HG03457 (cell line): ENCODE results near the gene ZBTB32.

Experiments
- ATAC-seq: cut with Tn5 transposase; IDR thresholded peaks from one replicate; pipeline ENCODE4 v1.9.1; 2021; ENCODE audit warnings: moderate number of reproducible peaks; ENCODE audit not compliant: unreplicated experiment

ZBTB32 gene

GRCh38 chr19:35736913-35737886 is 32.8 kb downstream of the ZBTB32 start:
- ATAC-seq: no peak

DNA sequence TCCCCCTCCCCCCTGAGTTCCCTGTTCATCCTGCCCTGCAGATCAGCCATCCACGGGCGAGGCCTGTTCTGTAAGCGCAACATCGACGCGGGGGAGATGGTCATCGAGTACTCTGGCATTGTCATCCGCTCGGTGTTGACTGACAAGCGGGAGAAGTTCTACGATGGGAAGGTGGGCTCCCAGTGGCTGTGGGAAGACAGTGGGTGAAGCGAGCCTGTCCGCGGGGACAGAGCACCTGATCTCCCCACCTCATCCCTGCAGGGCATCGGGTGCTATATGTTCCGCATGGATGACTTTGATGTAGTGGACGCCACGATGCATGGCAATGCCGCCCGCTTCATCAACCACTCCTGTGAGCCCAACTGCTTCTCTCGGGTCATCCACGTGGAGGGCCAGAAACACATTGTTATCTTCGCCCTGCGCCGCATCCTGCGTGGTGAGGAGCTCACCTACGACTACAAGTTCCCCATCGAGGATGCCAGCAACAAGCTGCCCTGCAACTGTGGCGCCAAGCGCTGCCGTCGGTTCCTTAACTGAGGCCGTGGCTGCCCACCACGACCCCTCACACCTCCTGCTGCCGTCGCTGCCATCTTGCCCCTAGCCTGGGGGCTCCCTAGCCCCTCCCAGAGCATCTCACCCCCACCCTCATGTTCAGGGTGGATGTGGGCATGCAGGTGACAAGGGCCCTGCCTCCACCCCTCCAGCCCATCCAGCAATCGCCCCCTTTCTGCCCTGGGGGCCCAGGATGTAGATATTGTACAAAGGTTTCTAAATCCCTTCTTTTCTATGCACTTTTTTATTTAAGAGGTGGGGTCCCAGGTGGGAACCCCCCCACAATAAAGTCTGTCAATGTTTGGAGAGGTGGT is 33.9 kb downstream of the ZBTB32 start:
- no peak for ATAC-seq

- no peak for ATAC-seq
These were observed 34.5 kb downstream of the ZBTB32 start for GRCh38 chr19:35738887-35739229.

DNA sequence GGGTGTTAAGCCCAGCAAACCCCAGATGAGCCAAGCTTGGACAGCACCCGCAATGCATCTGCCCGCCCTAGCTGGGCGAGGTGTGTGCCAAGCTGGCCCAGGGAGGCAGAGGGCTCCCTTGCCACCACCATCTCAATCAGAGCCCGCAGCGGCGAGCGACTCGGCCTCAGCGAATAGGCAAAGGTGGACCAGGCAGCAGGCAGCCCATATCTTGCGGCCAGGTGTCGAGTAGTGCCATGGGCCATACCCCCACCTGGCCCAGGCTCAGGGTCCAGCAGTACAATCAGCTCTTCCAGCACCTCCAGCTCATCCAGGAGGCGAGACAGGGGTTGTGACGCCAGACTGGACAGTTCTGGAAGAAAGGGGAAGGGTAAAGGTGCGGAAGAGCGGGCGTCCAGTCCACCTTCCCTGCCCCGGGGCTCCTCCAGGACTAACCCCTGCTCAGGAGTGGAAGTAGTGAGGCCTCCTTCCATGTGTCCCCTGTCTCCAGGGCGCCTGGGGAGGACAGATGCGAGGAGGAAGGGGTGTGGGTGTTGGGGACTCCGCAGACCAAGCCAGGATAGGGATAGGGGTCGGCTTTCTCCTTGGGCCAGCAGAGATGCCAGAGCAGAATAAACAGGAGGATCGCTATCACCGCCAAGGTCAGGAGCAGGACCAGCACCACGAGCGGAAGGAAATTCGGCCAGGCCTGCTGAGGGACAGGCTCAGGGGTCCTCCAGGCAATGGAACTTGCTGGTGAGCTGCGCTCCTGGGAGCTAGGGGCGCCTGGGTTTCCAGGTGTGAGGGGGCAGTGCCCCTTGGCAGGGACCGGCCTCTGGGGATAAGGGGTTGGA is 35.1 kb downstream of the ZBTB32 start:
- ATAC-seq: no peak

GRCh38 chr19:35740108-35740422 is 35.7 kb downstream of the ZBTB32 start:
- peak; percentile 1 for ATAC-seq

DNA sequence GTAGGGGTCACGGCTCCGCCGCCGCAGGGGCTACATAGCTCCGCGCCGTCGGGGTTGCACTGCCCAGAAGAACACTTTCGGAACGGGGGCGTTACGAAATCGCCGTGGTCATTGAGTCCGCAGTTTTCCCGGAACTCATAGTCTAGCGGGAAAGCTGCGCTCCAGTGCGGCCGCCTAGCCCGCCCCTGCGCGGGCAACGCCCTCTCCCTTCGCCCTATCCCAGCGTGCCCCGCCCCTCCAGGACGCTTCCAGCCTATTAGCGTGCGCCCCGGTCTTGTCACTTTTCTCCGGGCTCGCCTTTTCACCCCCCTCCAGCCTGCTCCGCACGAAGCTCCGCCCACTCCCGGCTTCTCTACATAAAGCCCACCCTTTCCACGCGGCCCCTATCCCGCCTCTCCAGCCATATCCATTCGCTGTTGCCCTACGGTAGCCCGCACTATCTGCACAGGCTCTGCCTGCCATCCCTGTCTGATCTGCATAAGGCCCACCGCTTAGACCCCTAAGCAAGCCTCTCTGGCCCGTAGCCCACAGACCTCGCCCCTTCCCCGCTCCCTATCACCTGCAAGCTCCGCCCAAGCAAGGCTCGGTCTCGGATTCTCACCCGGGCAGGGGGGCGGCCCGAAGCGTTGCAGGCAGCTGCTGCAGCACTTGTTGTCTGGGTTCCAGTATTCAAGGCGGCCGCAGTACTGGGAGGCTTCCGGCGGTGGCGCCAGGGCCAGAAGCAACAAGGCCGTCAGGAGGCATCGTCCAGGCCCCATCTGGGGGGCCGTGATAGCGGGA is 36.3 kb downstream of the ZBTB32 start:
- peak; percentile 35 for ATAC-seq

DNA sequence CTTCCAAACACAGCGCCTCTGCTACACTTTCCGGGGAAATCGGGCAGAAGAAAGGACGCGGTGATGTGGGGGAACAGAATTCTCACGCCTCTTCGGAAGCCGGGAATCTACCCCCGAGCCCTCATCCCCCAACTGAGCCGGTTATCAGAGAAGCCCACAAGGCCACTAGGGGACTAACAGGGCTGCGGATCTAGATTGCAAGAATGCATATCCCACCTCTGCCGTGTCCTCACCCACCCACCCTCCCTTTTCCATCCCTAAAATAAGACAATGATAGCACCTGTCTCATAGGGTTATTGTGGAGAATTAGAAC is 36.8 kb downstream of the ZBTB32 start:
- no peak for ATAC-seq

DNA sequence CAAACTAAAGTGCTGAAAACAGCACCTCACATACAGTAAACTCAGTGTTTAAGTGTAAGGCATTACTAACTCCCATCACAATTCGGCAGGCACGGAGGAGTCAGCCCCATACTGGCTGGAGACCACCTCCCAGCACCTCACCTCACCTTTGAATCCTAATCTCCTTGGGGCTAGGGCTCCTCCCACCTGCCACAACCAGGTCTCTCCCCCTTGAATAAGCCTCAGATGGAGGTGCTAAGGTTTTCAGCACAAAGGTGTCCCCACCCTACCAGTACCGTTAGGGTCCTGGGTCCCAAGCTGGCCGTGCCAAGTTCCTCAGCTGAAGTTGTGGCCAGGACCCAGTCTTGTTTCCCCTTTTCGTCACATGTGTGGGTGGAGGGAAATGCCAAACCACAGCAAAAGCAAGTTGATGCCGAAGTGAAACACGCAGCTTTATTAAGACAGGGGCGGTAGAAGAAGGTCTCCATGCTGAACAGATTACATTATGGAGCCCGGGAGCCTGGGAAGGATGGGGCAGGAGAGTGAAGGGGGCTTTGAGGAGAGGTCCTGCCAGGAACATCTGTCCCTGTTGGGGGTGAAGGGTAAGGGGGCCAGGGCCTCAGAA is 37.9 kb downstream of the ZBTB32 start, which contains the start of gene IGFLR1:
TSS of gene IGFLR1 (minus strand) at position 332 of the 604 bp plus-strand sequence. CDS start 1,272 bp downstream, outside the sequence.
- ATAC-seq: no peak

DNA sequence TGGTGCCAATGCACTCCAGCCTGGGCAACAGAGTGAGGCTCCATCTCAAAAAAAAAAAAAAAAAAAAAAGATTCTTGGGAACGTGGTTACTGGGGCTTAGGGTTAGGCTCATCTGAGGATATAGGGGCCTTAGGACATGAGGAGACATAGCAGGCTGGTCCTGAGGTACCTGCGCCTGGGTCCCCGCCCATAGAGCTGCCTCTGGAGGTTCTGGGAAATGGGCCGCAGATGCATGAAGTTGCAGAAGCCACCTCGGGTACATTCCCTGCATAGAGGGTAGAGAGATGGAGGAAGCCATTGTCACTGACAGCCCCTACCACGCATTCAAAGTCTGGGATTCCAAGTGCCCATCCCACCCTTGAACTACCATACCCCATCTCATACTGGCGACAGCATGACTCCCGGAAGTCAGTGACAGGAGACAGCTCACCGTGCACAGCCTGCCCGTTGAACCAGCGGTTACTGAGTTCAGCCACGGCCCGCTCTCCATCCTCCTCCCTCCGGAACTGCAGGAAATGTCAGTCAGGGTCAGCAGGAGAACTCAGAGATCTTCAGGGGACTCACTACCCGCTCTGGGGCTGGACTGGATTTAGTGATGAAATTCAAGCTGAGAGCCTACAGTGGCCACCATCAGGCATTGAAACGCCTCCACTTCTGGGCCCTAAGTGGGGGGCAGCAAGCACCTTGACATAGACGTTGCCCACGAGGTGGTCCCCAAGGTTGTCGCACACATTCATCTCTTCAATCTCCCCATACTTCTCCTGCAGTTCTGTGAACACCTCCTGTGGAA is 39.5 kb downstream of the ZBTB32 start:
- no peak for ATAC-seq

DNA sequence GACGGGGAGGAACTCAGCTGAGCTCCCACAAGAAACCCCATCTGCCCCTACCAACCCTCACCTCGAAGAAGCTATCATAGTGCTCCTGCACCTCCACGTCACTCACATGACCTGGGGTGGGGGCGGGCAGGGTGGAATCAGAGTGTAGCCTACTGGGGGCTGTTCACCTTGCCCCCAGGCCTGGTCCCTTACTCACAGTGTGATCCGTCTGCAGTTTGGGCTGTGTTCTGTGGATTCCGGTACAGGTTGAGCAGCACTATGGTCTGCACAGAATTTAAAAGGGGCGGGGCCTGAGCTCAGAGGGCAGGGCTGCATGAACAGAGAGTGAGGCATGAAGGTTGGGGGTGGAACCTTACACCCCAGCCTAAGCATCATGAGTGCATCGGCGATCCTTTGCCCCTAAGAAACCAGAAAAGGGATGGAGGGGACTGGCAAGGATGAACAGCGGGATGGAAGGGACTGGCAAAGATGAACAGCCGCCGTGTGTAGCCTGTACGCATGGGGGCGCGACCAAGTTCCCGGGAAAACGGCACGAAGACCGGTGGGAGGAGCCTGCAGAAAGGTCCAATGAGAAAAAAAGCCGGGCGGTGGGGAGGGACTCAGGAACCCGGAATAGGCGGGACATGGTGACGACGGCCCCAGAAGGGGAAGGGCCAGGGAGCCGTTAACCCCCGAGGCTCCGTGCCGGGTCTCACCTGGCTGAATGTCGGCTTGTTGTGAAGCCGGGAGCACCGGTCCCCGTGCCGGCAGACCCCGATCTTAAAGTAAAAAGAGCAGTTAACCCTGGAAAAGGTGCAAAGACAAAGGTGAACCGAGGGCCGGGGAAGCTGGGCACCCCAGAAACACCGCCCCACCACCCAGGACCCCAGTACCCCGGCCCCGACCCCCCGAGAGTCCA is 40.3 kb downstream of the ZBTB32 start:
- ATAC-seq: no peak

DNA sequence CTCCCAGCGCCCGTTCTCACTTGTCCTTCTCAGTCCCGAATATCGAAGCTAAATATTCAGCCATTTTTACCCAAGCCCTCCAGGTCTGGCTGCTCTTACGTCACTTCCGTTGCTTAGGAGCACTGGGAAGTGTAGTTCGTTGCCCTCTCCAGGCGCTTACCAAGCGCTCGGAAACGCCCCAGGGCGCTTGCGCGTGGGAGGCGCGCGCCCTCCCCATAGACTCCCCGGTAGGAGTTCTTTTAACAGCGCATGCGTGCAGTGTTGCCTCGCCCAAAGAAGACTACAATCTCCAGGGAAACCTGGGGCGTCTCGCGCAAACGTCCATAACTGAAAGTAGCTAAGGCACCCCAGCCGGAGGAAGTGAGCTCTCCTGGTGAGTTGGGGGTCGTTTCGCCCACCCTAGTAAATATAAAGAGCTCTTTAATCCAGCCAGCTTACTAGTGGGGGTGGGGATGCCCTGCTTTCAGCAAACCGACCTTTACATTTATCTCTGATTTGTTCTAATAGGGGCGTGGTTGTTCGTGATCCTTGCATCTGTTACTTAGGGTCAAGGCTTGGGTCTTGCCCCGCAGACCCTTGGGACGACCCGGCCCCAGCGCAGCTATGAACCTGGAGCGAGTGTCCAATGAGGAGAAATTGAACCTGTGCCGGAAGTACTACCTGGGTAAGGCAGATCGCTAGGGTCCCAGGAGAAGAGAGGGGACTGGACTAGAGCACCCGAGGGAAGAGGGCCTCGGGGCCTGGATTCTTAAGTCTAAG is 41.1 kb downstream of the ZBTB32 start, which contains the start of the genes PSENEN and U2AF1L4:
TSS of gene PSENEN (plus strand) at position 324 of the 759 bp plus-strand sequence. CDS start at position 604, 280 bp downstream.
TSS of gene U2AF1L4 (minus strand) at position 91 of the 759 bp plus-strand sequence. CDS start at position 64, 27 bp downstream.
- ATAC-seq: peak; percentile 28

DNA sequence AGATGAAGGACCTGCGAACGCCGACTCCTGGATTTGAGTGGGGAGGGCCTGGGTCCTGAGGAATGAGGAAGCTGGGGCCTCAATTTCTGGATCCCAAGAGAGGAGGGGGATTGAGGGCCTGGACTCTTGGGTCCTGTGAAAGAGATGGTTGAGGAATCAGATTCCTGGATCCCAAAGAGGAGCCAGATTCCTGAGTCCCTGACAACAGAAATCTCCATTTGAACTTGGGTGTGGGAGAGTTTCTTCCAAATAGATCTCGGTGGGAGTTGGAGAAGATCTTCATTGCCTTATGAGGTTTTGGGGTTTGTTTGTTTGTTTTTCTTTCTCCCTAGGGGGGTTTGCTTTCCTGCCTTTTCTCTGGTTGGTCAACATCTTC is 41.7 kb downstream of the ZBTB32 start:
- no peak for ATAC-seq

- ATAC-seq: no peak
These were observed 42.2 kb downstream of the ZBTB32 start for GRCh38 chr19:35746531-35746930.

DNA sequence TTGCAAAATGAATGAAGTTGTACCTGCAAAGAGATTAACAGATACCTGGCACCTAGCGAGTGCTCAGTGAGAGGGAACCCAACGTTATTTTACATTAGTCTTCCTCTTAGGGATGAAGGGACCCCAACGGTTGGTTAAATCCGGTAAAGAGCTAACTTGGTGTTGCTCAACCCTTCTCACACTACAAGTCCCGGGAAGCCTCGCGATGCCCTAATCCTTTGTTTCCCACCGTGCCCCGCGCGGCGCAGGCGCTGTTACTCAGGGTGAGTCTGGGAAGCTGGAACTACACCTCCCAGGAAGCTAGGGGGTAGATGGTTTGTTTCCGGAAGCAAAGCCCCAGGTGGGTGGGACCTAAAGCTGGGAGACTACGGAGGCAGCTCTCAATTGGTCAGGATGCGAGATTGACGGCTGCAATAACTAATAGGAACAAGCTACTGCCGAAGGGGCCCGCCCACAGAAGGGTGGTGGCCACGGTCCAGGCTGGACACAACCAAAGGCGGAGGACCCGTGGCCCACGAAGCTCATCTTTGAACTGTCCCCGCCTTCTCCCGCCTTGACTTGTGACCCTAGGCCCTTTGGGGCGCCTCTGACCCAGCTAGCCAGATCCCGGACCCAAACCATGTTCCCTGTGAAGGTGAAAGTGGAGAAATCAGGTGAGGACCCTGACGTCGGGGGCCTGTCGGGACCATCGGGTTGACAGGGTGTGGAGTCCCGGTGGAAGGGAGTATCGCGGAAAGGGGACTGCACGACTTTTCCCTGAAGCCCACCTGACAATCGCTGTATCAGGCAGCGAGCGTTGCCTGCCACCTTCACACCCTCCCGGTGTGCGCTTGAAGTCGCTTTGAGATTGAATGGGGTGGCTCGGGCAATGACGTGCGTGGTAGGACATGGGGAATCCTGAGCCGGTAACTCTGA is 44.0 kb downstream of the ZBTB32 start, which contains the start of gene LIN37:
TSS of gene LIN37 (plus strand) at position 471 of the 915 bp plus-strand sequence. CDS start at position 620, 149 bp downstream.
- ATAC-seq: peak; percentile 54

GRCh38 chr19:35750167-35750566 is 45.8 kb downstream of the ZBTB32 start:
- ATAC-seq: no peak
